MCF 10A (cell line): ENCODE results near the gene IFI6. TPM values are rescaled to one million over a fixed set of nuclear protein-coding genes. Genes with fewer than 3 reads are reported as not detected.

Experiments
- BruUV-seq: library from RNA; stranded (reverse); fragments of 400-500 nt; replicated peaks from 2 replicates; lab custom pipeline; 2021; lab: Mats Ljungman, UMichigan
- CTCF ChIA-PET: fragments of 300-600 bp; sonication (Branson Sonifier 250); formaldehyde crosslinking; extraction: SDS; loops from one replicate; lab custom pipeline; 2021; ENCODE audit warnings: antibody characterized with exemption, inconsistent platforms; lab: Yijun Ruan, JAX
- POLR2A ChIA-PET: fragments of 300-600, 350-650 bp; sonication (Branson Sonifier 250); formaldehyde crosslinking; extraction: SDS; loops from one replicate; lab custom pipeline; 2020; ENCODE audit warnings: antibody characterized with exemption, inconsistent platforms; lab: Yijun Ruan, JAX
- DNase-seq: peaks from one replicate; pipeline ENCODE4 v3.0.0-alpha.2; 2018; ENCODE audit not compliant: unreplicated experiment
- H3K27ac Mint-ChIP-seq: one replicate; pipeline ENCODE4 v1.8.0; 2022; ENCODE audit warnings: mild to moderate bottlenecking, low read depth, mixed read lengths; ENCODE audit not compliant: unreplicated experiment
- H3K27me3 Mint-ChIP-seq: one replicate; pipeline ENCODE4 v1.8.0; 2022; ENCODE audit warnings: mixed read lengths; ENCODE audit not compliant: insufficient read depth, unreplicated experiment
- H3K36me3 Mint-ChIP-seq: one replicate; pipeline ENCODE4 v1.8.0; 2022; ENCODE audit warnings: mild to moderate bottlenecking, moderate library complexity, mixed read lengths; ENCODE audit not compliant: insufficient read depth, unreplicated experiment
- H3K4me1 Mint-ChIP-seq: one replicate; pipeline ENCODE4 v1.8.0; 2022; ENCODE audit warnings: mixed read lengths; ENCODE audit not compliant: insufficient read depth, unreplicated experiment
- H3K4me3 Mint-ChIP-seq: one replicate; pipeline ENCODE4 v1.8.0; 2022; ENCODE audit warnings: mild to moderate bottlenecking, moderate library complexity, mixed read lengths; ENCODE audit not compliant: unreplicated experiment
- H3K9me3 Mint-ChIP-seq: one replicate; pipeline ENCODE4 v1.8.0; 2022; ENCODE audit warnings: mixed read lengths; ENCODE audit not compliant: unreplicated experiment
- intact Hi-C: fragments of 100-400 bp; cut with micrococcal nuclease; formaldehyde crosslinking; loops from 2 replicates; pipeline ENCODE4 v1.14.1; 2022
- total RNA-seq: library from RNA; stranded (reverse); gene quantifications from 2 replicates; pipeline ENCODE4 v1.2.3, GENCODE V29; 2022
- TF ChIP-seq, protein P1 (sequence below): fragments of 200-600 bp; IDR thresholded peaks from one replicate; pipeline ENCODE4 v1.8.0; 2022; ENCODE audit warnings: antibody characterized with exemption, mild to moderate bottlenecking; ENCODE audit not compliant: unreplicated experiment

Gene IFI6
- total RNA-seq, 1 experiment from 2014 or later: 5.8 TPM

DNA sequence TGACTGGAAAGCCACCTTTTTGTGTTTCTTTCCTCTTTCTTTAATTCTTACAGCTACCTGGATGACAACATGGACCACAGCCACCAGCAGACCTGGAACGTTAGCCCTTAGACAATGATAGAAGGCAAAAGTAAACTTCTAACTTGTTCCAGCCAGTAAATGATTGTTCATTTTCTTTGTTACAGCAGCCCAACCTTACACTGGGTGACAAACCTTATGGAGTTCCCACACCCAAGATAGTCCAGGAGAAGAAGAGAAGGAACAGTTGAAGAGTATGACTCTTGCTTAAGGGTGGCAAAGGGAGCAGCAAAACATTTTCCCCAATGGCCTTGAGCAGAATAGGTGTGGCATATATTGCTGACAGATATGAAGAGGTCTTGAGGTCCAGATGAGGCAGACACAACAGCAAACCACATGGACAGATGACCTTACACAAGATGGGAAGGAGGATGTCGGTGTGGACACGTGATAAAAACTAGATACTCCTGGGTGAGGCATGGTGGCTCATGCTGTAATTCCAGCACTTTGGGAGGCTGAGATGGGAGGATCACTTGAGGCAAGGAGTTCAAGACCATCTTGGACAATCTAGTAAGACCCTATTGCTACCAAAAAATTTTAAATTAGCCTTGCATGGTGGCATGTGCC, 42.0 kb upstream of the IFI6 start:
- ChIA-PET CTCF (no interaction called here), POLR2A (interaction anchor here (1.0 to 1.2 kb wide), 2 partner anchors 11 kb away, joined by 4 to 7 read pairs; partner anchors contain the start of gene FAM76A)
- no peak overlapping the region for H3K4me3 Mint-ChIP-seq
- H3K9me3 Mint-ChIP-seq: peaks cover 16% of the 10 kb centered on the region
- H3K27me3 Mint-ChIP-seq: peaks cover 34% of the 10 kb centered on the region
- H3K36me3 Mint-ChIP-seq: no peaks in the 10 kb centered on the region
- H3K27ac Mint-ChIP-seq: no peak overlapping the region
- no peak for DNase-seq
- no peaks in the 10 kb centered on the region for H3K4me1 Mint-ChIP-seq
- TF ChIP-seq, protein P1, sequence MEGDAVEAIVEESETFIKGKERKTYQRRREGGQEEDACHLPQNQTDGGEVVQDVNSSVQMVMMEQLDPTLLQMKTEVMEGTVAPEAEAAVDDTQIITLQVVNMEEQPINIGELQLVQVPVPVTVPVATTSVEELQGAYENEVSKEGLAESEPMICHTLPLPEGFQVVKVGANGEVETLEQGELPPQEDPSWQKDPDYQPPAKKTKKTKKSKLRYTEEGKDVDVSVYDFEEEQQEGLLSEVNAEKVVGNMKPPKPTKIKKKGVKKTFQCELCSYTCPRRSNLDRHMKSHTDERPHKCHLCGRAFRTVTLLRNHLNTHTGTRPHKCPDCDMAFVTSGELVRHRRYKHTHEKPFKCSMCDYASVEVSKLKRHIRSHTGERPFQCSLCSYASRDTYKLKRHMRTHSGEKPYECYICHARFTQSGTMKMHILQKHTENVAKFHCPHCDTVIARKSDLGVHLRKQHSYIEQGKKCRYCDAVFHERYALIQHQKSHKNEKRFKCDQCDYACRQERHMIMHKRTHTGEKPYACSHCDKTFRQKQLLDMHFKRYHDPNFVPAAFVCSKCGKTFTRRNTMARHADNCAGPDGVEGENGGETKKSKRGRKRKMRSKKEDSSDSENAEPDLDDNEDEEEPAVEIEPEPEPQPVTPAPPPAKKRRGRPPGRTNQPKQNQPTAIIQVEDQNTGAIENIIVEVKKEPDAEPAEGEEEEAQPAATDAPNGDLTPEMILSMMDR: no peak
- no TSS peak for BruUV-seq
- intact Hi-C loops: no loop called here

DNA sequence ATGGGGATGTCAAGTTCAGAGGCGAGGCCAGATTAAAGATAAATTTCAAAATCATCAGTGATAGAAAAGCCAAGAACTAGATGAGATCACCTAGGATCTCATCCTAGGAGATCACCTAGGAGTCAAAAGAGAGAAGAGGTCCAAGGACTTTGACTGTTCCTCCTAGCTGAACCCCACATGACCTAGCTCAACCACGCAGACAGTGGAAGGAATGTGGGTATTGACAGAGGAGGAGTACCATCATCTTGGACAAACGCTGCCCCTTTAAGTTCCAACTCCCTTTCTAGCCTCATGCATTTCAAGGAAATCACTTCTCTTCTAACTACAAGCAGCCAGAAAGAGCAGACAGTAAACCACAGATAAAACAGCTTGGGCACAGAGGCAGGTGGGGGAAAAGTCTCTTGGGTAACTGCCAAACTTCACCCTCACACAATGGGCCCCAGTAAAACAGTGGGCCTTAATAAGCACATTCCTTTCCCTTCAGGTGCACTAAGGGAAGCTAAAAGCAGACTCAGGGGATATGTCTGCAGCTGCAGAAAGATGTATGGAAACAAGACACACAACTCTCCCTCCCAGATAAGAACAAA, 41.2 kb upstream of the IFI6 start:
- no peaks in the 10 kb centered on the region for H3K4me1 Mint-ChIP-seq

DNA sequence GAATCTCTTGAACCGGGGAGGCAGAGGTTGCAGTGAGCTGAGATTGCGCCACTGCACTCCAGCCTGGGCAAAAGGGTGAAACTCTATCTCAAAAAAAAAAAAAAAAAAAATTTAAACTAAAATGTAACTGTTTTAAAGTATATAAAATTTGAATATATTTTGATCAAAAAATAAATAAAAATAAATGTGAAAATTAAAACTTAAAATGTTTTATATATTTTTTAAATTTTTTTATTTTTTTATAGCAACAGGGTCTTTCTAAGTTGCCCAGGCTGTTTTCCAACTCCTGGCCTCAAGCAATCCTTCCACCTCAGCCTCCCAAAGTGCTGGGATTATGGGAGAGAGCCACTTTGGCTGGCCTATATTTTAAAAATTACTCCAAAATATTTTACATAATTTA, 38.6 kb upstream of the IFI6 start:
- ChIA-PET POLR2A (no interaction called here), CTCF (no interaction called here)
- no peak for DNase-seq
- BruUV-seq: no TSS peak
- intact Hi-C loops: no loop called here
- H3K27me3 Mint-ChIP-seq: peaks cover 4% of the 10 kb centered on the region
- H3K36me3 Mint-ChIP-seq: no peaks in the 10 kb centered on the region
- peaks cover 2% of the 10 kb centered on the region for H3K9me3 Mint-ChIP-seq
- H3K27ac Mint-ChIP-seq: no peak overlapping the region
- no peaks in the 10 kb centered on the region for H3K4me1 Mint-ChIP-seq
- H3K4me3 Mint-ChIP-seq: no peak overlapping the region
- TF ChIP-seq, protein P1: no peak

More for the DNA sequence above, 41.2 kb upstream of the IFI6 start:
- TF ChIP-seq, protein P1: no peak
- CTCF ChIA-PET: interaction anchor here (0.6 to 0.7 kb wide), 2 partner anchors 48 to 380 kb away, joined by 3 read pairs; no protein-coding TSS in a partner anchor
- POLR2A ChIA-PET: interaction anchor here (1.0 kb wide), 1 partner anchor 12 kb away, joined by 4 read pairs; no protein-coding TSS in a partner anchor
- Mint-ChIP-seq H3K4me3 (no peak overlapping the region), H3K9me3 (peaks cover 16% of the 10 kb centered on the region), H3K27ac (no peak overlapping the region), H3K36me3 (no peaks in the 10 kb centered on the region), H3K27me3 (peaks cover 31% of the 10 kb centered on the region)
- BruUV-seq: no TSS peak
- intact Hi-C loops: no loop called here
- DNase-seq: no peak

DNA sequence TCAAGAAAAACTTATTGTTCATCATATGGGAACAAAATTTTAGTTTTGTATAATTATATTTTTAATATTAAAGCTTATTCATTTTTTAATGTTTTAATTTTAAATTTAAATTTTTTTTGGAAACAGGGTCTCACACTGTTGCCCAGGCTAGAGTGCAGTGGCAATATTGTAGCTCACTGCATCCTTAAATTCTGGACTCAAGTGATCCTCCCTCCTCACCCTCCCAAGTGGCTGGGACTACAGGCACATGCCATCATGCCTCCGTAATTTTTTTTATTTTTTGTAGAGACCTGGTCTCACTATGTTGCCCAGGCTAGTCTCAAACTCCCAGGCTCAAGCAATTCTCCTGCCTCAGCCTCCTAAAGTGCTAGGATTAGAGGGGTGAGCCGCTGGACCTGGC, 33.6 kb upstream of the IFI6 start:
- H3K27me3 Mint-ChIP-seq: no peaks in the 10 kb centered on the region
- BruUV-seq: no TSS peak
- POLR2A ChIA-PET: interaction anchor here (2.3 kb wide), 1 partner anchor 20 kb away, joined by 6 read pairs; the partner anchor contains the start of gene FAM76A

More for the DNA sequence above, 33.6 kb upstream of the IFI6 start:
- intact Hi-C loops: no loop called here
- no peak overlapping the region for H3K27ac Mint-ChIP-seq
- no peak for DNase-seq
- no peak overlapping the region for H3K4me3 Mint-ChIP-seq
- no peaks in the 10 kb centered on the region for H3K4me1 Mint-ChIP-seq
- TF ChIP-seq, protein P1: no peak
- H3K9me3 Mint-ChIP-seq: peaks cover 7% of the 10 kb centered on the region
- H3K36me3 Mint-ChIP-seq: no peaks in the 10 kb centered on the region
- CTCF ChIA-PET: no interaction called here
